HepG2 (cell line): ENCODE data around the gene ADRA1B. TPM values are rescaled to one million over a fixed set of nuclear protein-coding genes. Genes with fewer than 3 reads are reported as not detected.

Experiments used
- ATAC-seq: fragments of 200-7000 bp; cut with Tn5 transposase; 3 replicates; pipeline ENCODE4 v1.9.1; 2020; ENCODE audit warnings: mild to moderate bottlenecking, moderate library complexity
- BruUV-seq: library from RNA; stranded (reverse); fragments of 400-500 nt; replicated peaks from 2 replicates; lab custom pipeline; 2021; lab: Mats Ljungman, UMichigan
- CTCF ChIA-PET: fragments of 300-600 bp; formaldehyde crosslinking; extraction: SDS; loops from one replicate; lab custom pipeline; 2021; ENCODE audit warnings: low total read pairs, inconsistent platforms, low intra/inter-chr PET ratio; lab: Yijun Ruan, JAX
- POLR2A ChIA-PET: fragments of 350-600 bp; sonication (Branson Sonifier 250); formaldehyde crosslinking; loops from one replicate; lab custom pipeline; 2020; ENCODE audit warnings: antibody characterized with exemption, inconsistent platforms; lab: Yijun Ruan, JAX
- DNase-seq: peaks from one replicate; pipeline ENCODE4 v3.0.0-alpha.2; 2015; ENCODE audit warnings: low spot score
- FAIRE-seq: peaks from 3 replicates; lab custom pipeline; 2011; peaks lifted over from hg19 to GRCh38; lab: Jason Lieb, UNC
- H2AFZ ChIP-seq: one replicate; pipeline ENCODE4 v1.6.1; 2011; ENCODE audit warnings: low read length, inconsistent platforms
- H3K27ac ChIP-seq: fragments of 300-600 bp; 3 replicates; pipeline ENCODE4 v1.8.0; 2011; ENCODE audit warnings: mixed run types, mild to moderate bottlenecking, mixed read lengths, low read length, inconsistent platforms; ENCODE audit not compliant: insufficient read depth; ENCODE audit errors: extremely low read length
- H3K27me3 ChIP-seq, 2 experiments: fragments of 200-600 bp in 1 of 2; 2 replicates in 1 of 2; 3 replicates in 1 of 2; pipeline versions ENCODE4 v1.6.0 to v1.8.0; 2011; ENCODE audit warnings: low read length in 2 of 2, mild to moderate bottlenecking in 2 of 2, moderate library complexity in 2 of 2, inconsistent platforms in 1 of 2; ENCODE audit not compliant: insufficient read depth in 2 of 2, control insufficient read depth in 1 of 2
- H3K36me3 ChIP-seq, 2 experiments: fragments of 200-600 bp in 1 of 2; replicated peaks in 1 of 2; 2 replicates in 1 of 2; 3 replicates in 1 of 2; pipeline versions ENCODE4 v1.5.1 to v1.8.0; 2011; ENCODE audit warnings: low read length in 2 of 2, inconsistent platforms in 1 of 2; ENCODE audit not compliant: insufficient read depth in 2 of 2, control insufficient read depth in 1 of 2
- H3K4me1 ChIP-seq: 2 replicates; pipeline ENCODE4 v1.5.1; 2012; ENCODE audit warnings: low read length, inconsistent platforms; ENCODE audit not compliant: insufficient read depth
- H3K4me2 ChIP-seq: 2 replicates; pipeline ENCODE4 v1.6.0; 2011; ENCODE audit warnings: low read depth, low read length, inconsistent platforms
- H3K4me3 ChIP-seq, 3 experiments: fragments of 200-600 bp in 1 of 3; sonication (generic), shearing (Covaris generic) in 1 of 3; replicated peaks in 1 of 3; 2 replicates each; pipeline ENCODE4 v1.5.1; 2011 to 2016; ENCODE audit warnings: low read length in 3 of 3, inconsistent platforms in 2 of 3, low read depth in 2 of 3, mild to moderate bottlenecking in 2 of 3, control low read depth in 1 of 3, mixed read lengths in 1 of 3; ENCODE audit not compliant: insufficient read depth in 1 of 3
- H3K79me2 ChIP-seq: one replicate; pipeline ENCODE4 v1.6.1; 2011; ENCODE audit warnings: low read length, inconsistent platforms; ENCODE audit not compliant: insufficient read depth
- H3K9ac ChIP-seq: 2 replicates; pipeline ENCODE4 v1.6.0; 2011; ENCODE audit warnings: mild to moderate bottlenecking, low read depth, low read length, inconsistent platforms; ENCODE audit not compliant: insufficient read depth
- H3K9me3 ChIP-seq: 2 replicates; pipeline ENCODE4 v1.5.1; 2012; ENCODE audit warnings: mild to moderate bottlenecking, low read length
- H4K20me1 ChIP-seq: 2 replicates; pipeline ENCODE4 v1.6.0; 2011; ENCODE audit warnings: inconsistent platforms, mild to moderate bottlenecking, low read length, moderate library complexity; ENCODE audit not compliant: insufficient read depth
- CAMTA2 ChIP-seq: sonication (generic); formaldehyde crosslinking; IDR thresholded peaks from 2 replicates; pipeline ENCODE4 v1.4.0; 2020; ENCODE audit warnings: mild to moderate bottlenecking, missing genetic modification reagents, borderline replicate concordance
- DPF2 ChIP-seq: sonication (generic); formaldehyde crosslinking; IDR thresholded peaks from 2 replicates; pipeline ENCODE4 v1.4.0; 2020; ENCODE audit warnings: mild to moderate bottlenecking, low read depth, missing genetic modification reagents, borderline replicate concordance
- GATA4 ChIP-seq: sonication (generic); IDR thresholded peaks from 2 replicates; pipeline ENCODE4 v1.6.1; 2016; ENCODE audit warnings: antibody characterized with exemption, low read depth, borderline replicate concordance
- HNRNPH1 ChIP-seq: fragments of 200-400 bp; formaldehyde crosslinking; optimal IDR thresholded peaks from 2 replicates; pipeline ENCODE3; 2017; ENCODE audit warnings: mild to moderate bottlenecking, low read depth, low read length
- HOXD1 ChIP-seq: sonication (generic); formaldehyde crosslinking; IDR thresholded peaks from 2 replicates; pipeline ENCODE4 v1.5.0; 2020; ENCODE audit warnings: missing genetic modification reagents
- KLF6 ChIP-seq: IDR thresholded peaks from 2 replicates; pipeline ENCODE4 v1.8.0; 2016; ENCODE audit warnings: missing biosample characterization, missing genetic modification reagents
- NFKBIZ ChIP-seq: IDR thresholded peaks from 2 replicates; pipeline ENCODE4 v1.6.1; 2018; ENCODE audit warnings: missing genetic modification reagents, missing compliant biosample characterization
- TAF1 ChIP-seq: sonication (generic); formaldehyde crosslinking; IDR thresholded peaks from 2 replicates; pipeline ENCODE4 v1.4.0; 2020; ENCODE audit warnings: missing genetic modification reagents
- ZNF10 ChIP-seq: sonication (generic); formaldehyde crosslinking; IDR thresholded peaks from 2 replicates; pipeline ENCODE4 v1.4.0; 2020; ENCODE audit warnings: mild to moderate bottlenecking, low read depth, missing genetic modification reagents, borderline replicate concordance
- ZNF121 ChIP-seq: sonication (generic); formaldehyde crosslinking; IDR thresholded peaks from 2 replicates; pipeline ENCODE4 v1.5.0; 2020; ENCODE audit warnings: mild to moderate bottlenecking, missing genetic modification reagents
- ZNF234 ChIP-seq: sonication (generic); formaldehyde crosslinking; conservative IDR thresholded peaks from 2 replicates; pipeline ENCODE4 v1.5.1; 2020; ENCODE audit warnings: mild to moderate bottlenecking, missing genetic modification reagents
- ZNF563 ChIP-seq: sonication (generic); formaldehyde crosslinking; IDR thresholded peaks from 2 replicates; pipeline ENCODE4 v1.8.0; 2022; ENCODE audit warnings: mild to moderate bottlenecking, moderate library complexity, missing genetic modification reagents
- ZNF569 ChIP-seq: sonication (generic); formaldehyde crosslinking; IDR thresholded peaks from 2 replicates; pipeline ENCODE4 v1.5.0; 2020; ENCODE audit warnings: mild to moderate bottlenecking, missing genetic modification reagents, moderate library complexity, borderline replicate concordance
- ZNF792 ChIP-seq: IDR thresholded peaks from 2 replicates; pipeline ENCODE4 v1.6.1; 2016
- WGBS: methylation state at CpG from one replicate; pipeline ENCODE4 v1.1.6; 2017; ENCODE audit warnings: low lambda C conversion rate; 5-methylcytosine and 5-hydroxymethylcytosine counted together
- in situ Hi-C: cut with HindIII; loops from 2 replicates; pipeline ENCODE4 v1.10.0; 2017; ENCODE audit warnings: low pct_unique_long_range_greater_than_20kb; ENCODE audit not compliant: extremely low pct_ligation_motif_present
- intact Hi-C: fragments of 100-400 bp; cut with micrococcal nuclease; formaldehyde crosslinking; loops from one replicate; pipeline ENCODE4 v1.10.0; 2022; ENCODE audit not compliant: unreplicated experiment
- polyA plus RNA-seq, 8 experiments: library from polyadenylated mRNA; depleted of rRNA in 3 of 8; stranded (reverse) in 7 of 8; unstranded in 1 of 8; fragments of >200 nt; fragmentation: Illumina TruSeq in 4 of 8; extraction: Trizol in 4 of 8; gene quantifications; 2 replicates each; pipeline versions ENCODE4 v1.2.1 to v1.2.3, GENCODE V29; 2011 to 2016; ENCODE audit warnings: low read depth in 4 of 8, missing spikeins in 1 of 8, mixed read lengths in 1 of 8; ENCODE audit not compliant: insufficient read depth in 1 of 8
- total RNA-seq, 5 experiments: library from RNA; depleted of rRNA; stranded (reverse); fragments of >200 nt; fragmentation: Illumina TruSeq; extraction: Trizol; gene quantifications; 2 replicates each; pipeline ENCODE4 v1.2.3, GENCODE V29; 2016; ENCODE audit warnings: low read depth in 1 of 5
- TF ChIP-seq, protein P1 (sequence below): sonication (generic); formaldehyde crosslinking; IDR thresholded peaks from 2 replicates; pipeline ENCODE4 v1.4.0; 2020; ENCODE audit warnings: missing genetic modification reagents, borderline replicate concordance
- TF ChIP-seq, protein P2 (sequence below): sonication (generic); formaldehyde crosslinking; IDR thresholded peaks from 2 replicates; pipeline ENCODE4 v1.4.0; 2020; ENCODE audit warnings: missing genetic modification reagents

Gene ADRA1B
- total and polyA plus RNA-seq, 2 of the 13 experiments (the other 11 are each of a cell fraction or from before 2014, with no cell fraction given): not detected

DNA sequence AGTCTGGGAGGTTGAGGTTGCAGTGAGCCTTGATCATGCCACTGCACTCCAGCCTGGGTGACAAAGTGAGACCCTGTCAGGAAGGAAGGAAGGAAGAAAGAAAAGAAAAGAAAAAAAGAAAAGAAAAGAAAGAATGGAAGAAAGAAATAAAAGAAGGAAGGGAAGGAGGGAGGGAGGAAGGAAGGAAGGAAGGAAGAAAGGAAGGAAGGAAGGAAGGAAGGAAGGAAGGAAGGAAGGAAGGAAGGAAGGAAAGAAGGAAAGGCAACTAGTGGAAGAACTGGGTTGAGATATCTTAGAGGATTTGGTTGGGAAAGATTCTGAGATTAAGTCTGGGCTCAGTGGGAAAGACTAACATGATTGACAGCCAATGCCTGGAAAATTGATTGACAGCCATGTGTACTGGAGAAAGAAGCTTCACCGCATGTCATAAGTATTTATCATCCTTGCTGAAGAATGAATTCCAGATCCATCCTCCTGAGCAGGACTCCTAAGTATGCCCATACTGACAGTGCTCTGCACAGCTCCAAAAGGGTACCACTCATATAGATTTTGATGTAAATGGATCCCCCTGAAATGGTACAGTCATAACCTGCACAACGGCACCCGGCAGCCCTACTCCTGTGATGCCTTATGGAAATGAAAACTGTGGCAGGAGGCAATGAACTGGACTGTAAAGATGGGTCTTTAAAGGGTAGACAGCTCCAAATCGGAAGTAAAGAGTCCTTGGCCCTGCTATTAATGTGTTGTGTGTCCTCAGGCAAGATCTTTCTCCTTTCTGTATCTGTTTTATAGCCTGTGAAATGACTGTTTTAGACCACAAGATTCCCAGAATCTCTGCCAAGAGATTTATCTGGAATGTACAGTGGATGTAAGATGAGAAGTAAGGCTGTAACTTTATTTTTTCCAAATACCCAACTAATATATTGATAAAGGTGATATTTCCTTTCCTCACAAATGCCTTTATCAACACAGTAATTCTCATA is 16.9 kb upstream of the ADRA1B start:
- H3K9me3 ChIP-seq: no peaks in the 10 kb centered on the region
- no peaks in the 10 kb centered on the region for H3K36me3 ChIP-seq
- FAIRE-seq: no peak
- H4K20me1 ChIP-seq: no peaks in the 10 kb centered on the region
- no peak for ATAC-seq
- H3K4me3 ChIP-seq: no peak overlapping the region
- 19% methylated on average over 4 of the region's 4 CpGs for WGBS
- no peaks in the 10 kb centered on the region for H3K4me1 ChIP-seq
- ChIA-PET CTCF (no interaction called here), POLR2A (no interaction called here)
- TF ChIP-seq NFKBIZ (CRISPR knock-in tag) (no peak), ZNF121 (CRISPR knock-in tag) (no peak), ZNF569 (CRISPR knock-in tag) (no peak), HNRNPH1 (no peak), GATA4 (no peak), ZNF563 (no peak), ZNF10 (CRISPR knock-in tag) (no peak), ZNF234 (no peak), CAMTA2 (CRISPR knock-in tag) (no peak), KLF6 (CRISPR knock-in tag) (no peak), DPF2 (CRISPR knock-in tag) (no peak), TAF1 (no peak), ZNF792 (CRISPR knock-in tag) (no peak), HOXD1 (CRISPR knock-in tag) (no peak)
- TF ChIP-seq, protein P1, sequence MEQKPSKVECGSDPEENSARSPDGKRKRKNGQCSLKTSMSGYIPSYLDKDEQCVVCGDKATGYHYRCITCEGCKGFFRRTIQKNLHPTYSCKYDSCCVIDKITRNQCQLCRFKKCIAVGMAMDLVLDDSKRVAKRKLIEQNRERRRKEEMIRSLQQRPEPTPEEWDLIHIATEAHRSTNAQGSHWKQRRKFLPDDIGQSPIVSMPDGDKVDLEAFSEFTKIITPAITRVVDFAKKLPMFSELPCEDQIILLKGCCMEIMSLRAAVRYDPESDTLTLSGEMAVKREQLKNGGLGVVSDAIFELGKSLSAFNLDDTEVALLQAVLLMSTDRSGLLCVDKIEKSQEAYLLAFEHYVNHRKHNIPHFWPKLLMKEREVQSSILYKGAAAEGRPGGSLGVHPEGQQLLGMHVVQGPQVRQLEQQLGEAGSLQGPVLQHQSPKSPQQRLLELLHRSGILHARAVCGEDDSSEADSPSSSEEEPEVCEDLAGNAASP: no peak
- TF ChIP-seq, protein P2, sequence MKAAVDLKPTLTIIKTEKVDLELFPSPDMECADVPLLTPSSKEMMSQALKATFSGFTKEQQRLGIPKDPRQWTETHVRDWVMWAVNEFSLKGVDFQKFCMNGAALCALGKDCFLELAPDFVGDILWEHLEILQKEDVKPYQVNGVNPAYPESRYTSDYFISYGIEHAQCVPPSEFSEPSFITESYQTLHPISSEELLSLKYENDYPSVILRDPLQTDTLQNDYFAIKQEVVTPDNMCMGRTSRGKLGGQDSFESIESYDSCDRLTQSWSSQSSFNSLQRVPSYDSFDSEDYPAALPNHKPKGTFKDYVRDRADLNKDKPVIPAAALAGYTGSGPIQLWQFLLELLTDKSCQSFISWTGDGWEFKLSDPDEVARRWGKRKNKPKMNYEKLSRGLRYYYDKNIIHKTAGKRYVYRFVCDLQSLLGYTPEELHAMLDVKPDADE (CRISPR knock-in tag): no peak
- no peaks in the 10 kb centered on the region for H3K79me2 ChIP-seq
- H3K27me3 ChIP-seq: 0 out of 5 replicates have a peak, but pooled peaks cover 0 to 3% of the 10 kb centered on the region in 2 experiments
- no peak for DNase-seq
- H3K4me2 ChIP-seq: no peak overlapping the region
- intact Hi-C loops: no loop called here
- H3K27ac ChIP-seq: no peak overlapping the region
- BruUV-seq: no TSS peak
- no peak overlapping the region for H2AFZ ChIP-seq
- no peak overlapping the region for H3K9ac ChIP-seq
- in situ Hi-C loops: no loop called here
